Ovary (tissue), 3 donors: ENCODE results near the gene CRABP2.

Source experiments
- POLR2A ChIP-seq: fragments of 450-650 bp; IDR thresholded peaks from one replicate; pipeline ENCODE4 v1.6.1; 2017; ENCODE audit warnings: antibody characterized with exemption, mild to moderate bottlenecking, moderate library complexity
- TF ChIP-seq, protein P1 (sequence below), 3 donors: fragments of 450-650 bp in 2 of 3; fragments of 200-600 bp in 1 of 3; IDR thresholded peaks; one replicate each; pipeline versions ENCODE4 v1.5.1 to v1.8.0; 2016 to 2022; ENCODE audit warnings: antibody characterized with exemption in 3 of 3, mild to moderate bottlenecking in 1 of 3
- donor health status: DM: no; HTN: no; CAD: no.

DNA sequence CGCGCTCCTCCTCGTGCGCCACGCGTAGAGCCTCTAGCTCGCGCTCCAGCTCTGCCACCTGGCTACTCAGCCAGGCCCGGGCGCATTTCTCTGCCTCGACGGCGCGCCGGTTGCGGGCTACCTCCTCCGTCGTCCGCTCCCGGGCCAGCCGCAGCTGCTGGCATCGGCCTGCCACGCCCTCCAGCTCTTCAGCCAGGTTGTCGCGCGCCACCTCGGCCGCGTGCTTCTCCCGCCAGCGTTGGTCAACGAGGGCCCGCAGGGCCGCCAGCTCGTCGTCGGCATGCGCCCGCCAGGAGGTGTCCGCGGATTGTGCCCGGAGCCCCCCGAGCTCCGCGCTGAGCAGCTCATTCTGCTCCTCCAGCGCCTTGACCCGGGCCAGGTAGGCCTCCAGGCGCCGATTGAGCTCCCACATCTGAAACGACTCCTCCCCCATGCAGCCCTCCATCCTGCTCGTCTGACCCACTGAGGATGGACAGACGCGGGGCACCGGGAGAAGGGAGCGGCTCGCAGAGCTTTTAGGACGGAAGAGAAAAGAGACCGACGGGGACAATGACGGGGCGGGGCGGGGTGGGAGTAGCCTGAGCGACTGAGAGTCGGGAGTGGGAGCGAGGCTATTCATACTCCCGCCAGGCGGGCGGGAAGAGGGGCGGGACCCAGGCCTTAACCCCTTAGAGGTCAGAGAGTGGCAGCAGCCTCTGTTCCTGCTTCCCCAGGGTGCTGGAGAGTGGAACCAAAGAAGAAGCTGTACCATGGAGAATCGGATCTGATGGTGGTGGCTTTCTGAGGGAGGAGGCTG lies 28.4 kb downstream of the CRABP2 start, which contains the start of gene NES:
- TF ChIP-seq, protein P1, sequence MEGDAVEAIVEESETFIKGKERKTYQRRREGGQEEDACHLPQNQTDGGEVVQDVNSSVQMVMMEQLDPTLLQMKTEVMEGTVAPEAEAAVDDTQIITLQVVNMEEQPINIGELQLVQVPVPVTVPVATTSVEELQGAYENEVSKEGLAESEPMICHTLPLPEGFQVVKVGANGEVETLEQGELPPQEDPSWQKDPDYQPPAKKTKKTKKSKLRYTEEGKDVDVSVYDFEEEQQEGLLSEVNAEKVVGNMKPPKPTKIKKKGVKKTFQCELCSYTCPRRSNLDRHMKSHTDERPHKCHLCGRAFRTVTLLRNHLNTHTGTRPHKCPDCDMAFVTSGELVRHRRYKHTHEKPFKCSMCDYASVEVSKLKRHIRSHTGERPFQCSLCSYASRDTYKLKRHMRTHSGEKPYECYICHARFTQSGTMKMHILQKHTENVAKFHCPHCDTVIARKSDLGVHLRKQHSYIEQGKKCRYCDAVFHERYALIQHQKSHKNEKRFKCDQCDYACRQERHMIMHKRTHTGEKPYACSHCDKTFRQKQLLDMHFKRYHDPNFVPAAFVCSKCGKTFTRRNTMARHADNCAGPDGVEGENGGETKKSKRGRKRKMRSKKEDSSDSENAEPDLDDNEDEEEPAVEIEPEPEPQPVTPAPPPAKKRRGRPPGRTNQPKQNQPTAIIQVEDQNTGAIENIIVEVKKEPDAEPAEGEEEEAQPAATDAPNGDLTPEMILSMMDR (IDR thresholded peaks at IDR 0.05): no peak
- TF ChIP-seq POLR2A: no peak
